ENCODE results near the gene KCNC3.
"Not testable (repeated sequence)": the region's sequence is repeated elsewhere in the genome, so short reads cannot be mapped to it uniquely, and the experiment has no call there.

Gene KCNC3

GRCh38 chr19:50349277-50350057, 20.3 kb upstream of the KCNC3 start:
- Histone ChIP-seq H3K4me3 (ENCODE audit: low read depth, low read length) (no peak overlapping the region), H3K36me3 (ENCODE audit: control insufficient read depth, insufficient read depth, low read length) (no peaks in the 10 kb centered on the region), H3K27me3 (ENCODE audit: control insufficient read depth, insufficient read depth, low read length) (no peaks in the 10 kb centered on the region), H3K9ac (ENCODE audit: low read depth, low read length) (no peak overlapping the region), H3K27ac (ENCODE audit: low read depth, low read length) (no peak overlapping the region), H3K9me3 (ENCODE audit: control insufficient read depth, insufficient read depth, low read length) (no peaks in the 10 kb centered on the region), H3K4me1 (ENCODE audit: control insufficient read depth, insufficient read depth, low read length) (no peaks in the 10 kb centered on the region)

GRCh38 chr19:50347089-50347581, 18.0 kb upstream of the KCNC3 start:
- H3K27ac ChIP-seq (ENCODE audit: low read depth, low read length); H3K9me3 ChIP-seq (ENCODE audit: control insufficient read depth, insufficient read depth, low read length); H3K27me3 ChIP-seq (ENCODE audit: control insufficient read depth, insufficient read depth, low read length); H3K4me1 ChIP-seq (ENCODE audit: control insufficient read depth, insufficient read depth, low read length); H3K4me3 ChIP-seq (ENCODE audit: low read depth, low read length); H3K9ac ChIP-seq (ENCODE audit: low read depth, low read length); H3K36me3 ChIP-seq (ENCODE audit: control insufficient read depth, insufficient read depth, low read length): not testable (repeated sequence)

- H3K27ac ChIP-seq (ENCODE audit: low read depth, low read length): no peak overlapping the region
- no peaks in the 10 kb centered on the region for H3K9me3 ChIP-seq (ENCODE audit: control insufficient read depth, insufficient read depth, low read length)
- H3K27me3 ChIP-seq (ENCODE audit: control insufficient read depth, insufficient read depth, low read length): no peaks in the 10 kb centered on the region
- no peak overlapping the region for H3K4me3 ChIP-seq (ENCODE audit: low read depth, low read length)
- H3K4me1 ChIP-seq (ENCODE audit: control insufficient read depth, insufficient read depth, low read length): no peaks in the 10 kb centered on the region
- H3K9ac ChIP-seq (ENCODE audit: low read depth, low read length): no peak overlapping the region
- H3K36me3 ChIP-seq (ENCODE audit: control insufficient read depth, insufficient read depth, low read length): no peaks in the 10 kb centered on the region
Measured at GRCh38 chr19:50344661-50345318, 15.6 kb upstream of the KCNC3 start.

GRCh38 chr19:50341091-50341564, 12.0 kb upstream of the KCNC3 start:
- Histone ChIP-seq H3K9me3 (ENCODE audit: control insufficient read depth, insufficient read depth, low read length) (no peaks in the 10 kb centered on the region), H3K4me3 (ENCODE audit: low read depth, low read length) (no peak overlapping the region), H3K36me3 (ENCODE audit: control insufficient read depth, insufficient read depth, low read length) (no peaks in the 10 kb centered on the region), H3K9ac (ENCODE audit: low read depth, low read length) (no peak overlapping the region), H3K4me1 (ENCODE audit: control insufficient read depth, insufficient read depth, low read length) (no peaks in the 10 kb centered on the region), H3K27ac (ENCODE audit: low read depth, low read length) (no peak overlapping the region), H3K27me3 (ENCODE audit: control insufficient read depth, insufficient read depth, low read length) (no peaks in the 10 kb centered on the region)

- Histone ChIP-seq H3K27ac (ENCODE audit: low read depth, low read length) (no peak overlapping the region), H3K4me1 (ENCODE audit: control insufficient read depth, insufficient read depth, low read length) (no peaks in the 10 kb centered on the region), H3K27me3 (ENCODE audit: control insufficient read depth, insufficient read depth, low read length) (no peaks in the 10 kb centered on the region), H3K36me3 (ENCODE audit: control insufficient read depth, insufficient read depth, low read length) (no peaks in the 10 kb centered on the region), H3K4me3 (ENCODE audit: low read depth, low read length) (no peak overlapping the region), H3K9me3 (ENCODE audit: control insufficient read depth, insufficient read depth, low read length) (no peaks in the 10 kb centered on the region), H3K9ac (ENCODE audit: low read depth, low read length) (no peak overlapping the region)
Measured at GRCh38 chr19:50340331-50340730, 11.2 kb upstream of the KCNC3 start.

GRCh38 chr19:50337031-50337430, 7.9 kb upstream of the KCNC3 start:
- H3K9me3 ChIP-seq (ENCODE audit: control insufficient read depth, insufficient read depth, low read length); H3K36me3 ChIP-seq (ENCODE audit: control insufficient read depth, insufficient read depth, low read length); H3K4me1 ChIP-seq (ENCODE audit: control insufficient read depth, insufficient read depth, low read length); H3K27ac ChIP-seq (ENCODE audit: low read depth, low read length); H3K4me3 ChIP-seq (ENCODE audit: low read depth, low read length); H3K9ac ChIP-seq (ENCODE audit: low read depth, low read length); H3K27me3 ChIP-seq (ENCODE audit: control insufficient read depth, insufficient read depth, low read length): not testable (repeated sequence)

GRCh38 chr19:50334741-50335421, 5.7 kb upstream of the KCNC3 start:
- Histone ChIP-seq H3K27me3 (ENCODE audit: control insufficient read depth, insufficient read depth, low read length) (no peaks in the 10 kb centered on the region; the same call in 1 of the 2 replicates), H3K9me3 (ENCODE audit: control insufficient read depth, insufficient read depth, low read length) (no peaks in the 10 kb centered on the region), H3K9ac (ENCODE audit: low read depth, low read length) (no peak overlapping the region), H3K27ac (ENCODE audit: low read depth, low read length) (no peak overlapping the region), H3K4me3 (ENCODE audit: low read depth, low read length) (no peak overlapping the region), H3K36me3 (ENCODE audit: control insufficient read depth, insufficient read depth, low read length) (no peaks in the 10 kb centered on the region), H3K4me1 (ENCODE audit: control insufficient read depth, insufficient read depth, low read length) (peaks cover 11% of the 10 kb centered on the region)

GRCh38 chr19:50333737-50334617, 4.8 kb upstream of the KCNC3 start:
- Histone ChIP-seq H3K9ac (ENCODE audit: low read depth, low read length) (peak overlapping the region; percentile 63), H3K4me1 (ENCODE audit: control insufficient read depth, insufficient read depth, low read length) (peaks cover 11% of the 10 kb centered on the region), H3K9me3 (ENCODE audit: control insufficient read depth, insufficient read depth, low read length) (no peaks in the 10 kb centered on the region), H3K27me3 (ENCODE audit: control insufficient read depth, insufficient read depth, low read length) (no peaks in the 10 kb centered on the region; the same call in 1 of the 2 replicates), H3K4me3 (ENCODE audit: low read depth, low read length) (peak overlapping the region; percentile 79), H3K36me3 (ENCODE audit: control insufficient read depth, insufficient read depth, low read length) (no peaks in the 10 kb centered on the region), H3K27ac (ENCODE audit: low read depth, low read length) (peak overlapping the region; percentile 98)

GRCh38 chr19:50333235-50333736, 4.1 kb upstream of the KCNC3 start:
- Histone ChIP-seq H3K27ac (ENCODE audit: low read depth, low read length) (peak overlapping the region; percentile 98), H3K9me3 (ENCODE audit: control insufficient read depth, insufficient read depth, low read length) (no peaks in the 10 kb centered on the region), H3K9ac (ENCODE audit: low read depth, low read length) (peak overlapping the region; percentile 63), H3K36me3 (ENCODE audit: control insufficient read depth, insufficient read depth, low read length) (no peaks in the 10 kb centered on the region), H3K4me3 (ENCODE audit: low read depth, low read length) (peak overlapping the region; percentile 79), H3K27me3 (ENCODE audit: control insufficient read depth, insufficient read depth, low read length) (peaks cover 3% of the 10 kb centered on the region), H3K4me1 (ENCODE audit: control insufficient read depth, insufficient read depth, low read length) (peaks cover 11% of the 10 kb centered on the region)

Measured in HUES48 (cell line).